Stimulated activated CD4-positive, alpha-beta T cell treated with anti-CD3 and anti-CD28 coated beads, Interleukin-15, amount 100 ng/mL, for 1 hour (primary cell): ENCODE results near the gene ZNF664.
A peak's percentile ranks its signal among the peaks of the same experiment; 100 is the strongest.

Experiments used
- DNase-seq, 2 donors: peaks; one replicate each; pipeline ENCODE4 v3.0.0-alpha.2; 2020; ENCODE audit warnings: low read depth in 1 of 2, low spot score in 1 of 2

The ZNF664 gene

DNA sequence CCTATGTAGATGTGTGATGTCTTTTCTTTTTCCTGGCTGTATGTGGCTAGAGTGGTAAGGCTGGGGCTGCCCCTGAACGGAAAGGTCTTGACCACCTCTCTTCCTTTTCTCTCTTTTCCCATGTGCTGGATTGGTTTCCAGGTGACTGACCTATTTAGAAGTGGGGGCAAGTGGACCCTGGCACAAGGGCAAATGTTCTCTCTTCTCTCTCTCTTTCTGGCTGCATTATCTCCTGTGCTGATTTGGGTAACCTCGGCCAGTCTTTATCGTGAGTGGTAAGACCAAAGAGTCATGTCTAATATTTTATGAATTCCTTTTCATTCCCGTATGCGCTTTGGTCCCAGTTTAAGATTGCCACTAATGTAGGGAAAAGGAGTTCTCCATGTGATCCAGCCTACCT is 16.2 kb downstream of the ZNF664 start:
- no peak for DNase-seq

GRCh38 chr12:123989753-123990152 is 16.7 kb downstream of the ZNF664 start:
- no peak for DNase-seq

- DNase-seq, result no peak
These were observed 17.5 kb downstream of the ZNF664 start for GRCh38 chr12:123990511-123990910.

DNA sequence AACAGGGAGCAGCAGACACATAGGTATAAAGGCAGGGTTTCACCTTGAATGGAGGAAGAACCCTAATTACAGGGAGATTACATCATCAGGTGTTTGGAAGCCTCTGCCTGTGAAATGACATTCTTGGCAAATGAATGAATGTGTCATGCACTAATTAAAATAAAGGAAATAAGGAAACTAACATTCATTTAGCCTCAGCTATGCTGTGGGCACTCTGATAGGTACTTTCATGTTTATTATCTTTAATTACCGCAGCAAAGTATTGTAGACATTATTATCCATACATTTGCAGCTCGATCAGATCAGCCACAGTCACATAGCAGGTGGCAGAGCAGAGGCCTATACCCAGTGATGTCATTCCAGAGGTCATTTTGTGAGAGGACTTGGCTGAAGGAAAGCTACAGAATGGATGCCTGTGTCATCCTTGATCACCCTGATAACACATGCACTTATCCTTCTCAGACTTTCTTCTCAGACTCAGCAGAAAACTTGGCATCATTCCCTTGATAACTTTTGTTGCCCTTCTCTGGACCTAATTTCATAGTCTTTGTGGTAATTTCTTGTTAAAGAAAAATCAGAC is 18.4 kb downstream of the ZNF664 start:
- no peak for DNase-seq

- no peak for DNase-seq
These were observed 19.3 kb downstream of the ZNF664 start for GRCh38 chr12:123992118-123992825.

DNA sequence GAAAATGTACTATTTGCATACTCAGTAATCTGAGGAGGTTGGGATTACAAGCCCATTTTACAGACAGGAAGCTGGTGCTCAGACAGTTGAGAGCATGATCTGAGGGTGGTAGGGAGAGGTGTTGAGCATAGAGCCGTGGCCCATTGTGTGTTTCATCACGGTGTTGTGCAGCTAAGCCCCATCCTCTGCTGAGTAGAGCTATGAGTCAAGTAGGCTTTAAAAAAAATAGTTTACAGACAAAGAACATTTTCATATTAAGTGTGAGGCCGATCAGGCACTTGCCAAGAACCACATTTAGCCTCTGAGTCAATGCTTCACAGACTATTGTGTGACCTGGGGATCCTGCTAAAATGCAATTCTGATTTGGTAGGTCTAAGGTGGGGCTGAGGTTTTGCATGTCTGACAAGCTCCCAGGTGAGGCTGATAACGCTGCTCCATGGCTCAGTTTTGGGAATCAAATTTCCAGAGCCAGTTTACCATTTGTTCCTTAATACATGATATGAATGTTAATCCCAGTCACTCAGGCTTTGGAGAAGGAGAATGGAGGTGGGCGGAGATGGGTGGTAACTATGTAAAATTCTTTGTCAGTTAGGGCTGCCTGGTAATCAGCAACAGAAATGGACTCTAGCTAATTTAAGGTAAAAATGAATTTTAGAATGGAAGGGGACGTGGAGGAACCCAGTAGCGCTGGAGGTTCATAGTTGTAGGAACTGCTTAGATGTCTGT is 22.2 kb downstream of the ZNF664 start:
- no peak for DNase-seq

GRCh38 chr12:123996581-123996980 is 23.6 kb downstream of the ZNF664 start:
- DNase-seq, result no peak

- no peak for DNase-seq
These were observed 24.2 kb downstream of the ZNF664 start for GRCh38 chr12:123997033-123997822.

GRCh38 chr12:123997908-123998307 is 24.9 kb downstream of the ZNF664 start:
- no peak for DNase-seq

GRCh38 chr12:123998344-123998990 is 25.5 kb downstream of the ZNF664 start:
- DNase-seq, result no peak

- no peak for DNase-seq
These were observed 26.0 kb downstream of the ZNF664 start for GRCh38 chr12:123998991-123999359.

- DNase-seq, result no peak
These were observed 27.1 kb downstream of the ZNF664 start for GRCh38 chr12:124000111-124000510.

- no peak for DNase-seq
These were observed 28.3 kb downstream of the ZNF664 start for GRCh38 chr12:124001343-124001742.

DNA sequence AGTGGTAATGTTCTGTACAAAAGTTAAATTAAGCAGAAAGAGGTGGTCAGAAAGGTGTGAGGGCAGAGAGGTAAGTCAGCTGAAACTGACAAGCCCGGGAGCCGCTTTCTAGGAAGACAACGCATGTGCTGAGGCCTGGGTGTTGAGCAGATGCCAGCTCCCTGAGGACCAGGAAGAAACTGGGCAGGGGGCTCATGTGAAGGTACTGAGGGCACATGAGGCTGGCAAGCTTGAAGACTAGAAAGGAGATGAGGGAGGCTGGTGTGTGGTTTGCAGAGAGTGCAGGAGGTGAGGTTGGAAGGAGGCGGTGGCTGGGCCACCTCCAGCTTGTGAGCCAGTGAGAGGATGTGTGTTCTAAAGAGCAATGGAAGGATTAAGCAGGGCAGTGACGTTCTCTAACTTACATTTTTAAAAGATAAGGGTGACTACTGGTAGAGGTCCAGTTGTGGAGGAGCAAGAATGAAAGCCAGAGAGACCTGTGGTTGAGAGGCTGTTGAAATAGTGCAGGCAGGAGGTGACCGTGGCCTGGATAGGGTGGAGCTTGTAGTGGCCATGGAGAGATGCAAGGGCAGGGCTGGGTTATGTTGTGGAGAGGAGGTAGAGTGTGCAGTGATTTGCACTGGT is 29.1 kb downstream of the ZNF664 start:
- no peak for DNase-seq

DNA sequence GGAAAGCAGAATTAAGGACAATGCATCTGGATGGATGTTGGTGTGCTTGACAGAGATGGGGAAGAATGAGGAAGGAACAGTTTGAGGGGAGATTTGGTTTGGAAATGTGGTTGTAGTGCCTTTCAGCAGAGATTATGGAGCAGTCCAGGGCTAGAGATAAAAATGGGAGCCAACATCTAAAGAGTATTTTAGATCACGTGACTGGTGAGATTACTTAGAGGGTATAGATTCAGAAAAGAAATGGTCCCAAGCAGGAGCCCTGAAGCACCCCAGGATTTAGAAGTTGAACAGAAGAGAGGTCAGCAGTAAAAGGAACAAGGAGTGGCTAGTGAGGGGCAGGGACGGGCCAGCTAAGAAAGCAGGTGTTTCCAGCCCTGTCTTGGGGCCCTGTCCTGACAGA is 29.6 kb downstream of the ZNF664 start:
- no peak for DNase-seq

DNA sequence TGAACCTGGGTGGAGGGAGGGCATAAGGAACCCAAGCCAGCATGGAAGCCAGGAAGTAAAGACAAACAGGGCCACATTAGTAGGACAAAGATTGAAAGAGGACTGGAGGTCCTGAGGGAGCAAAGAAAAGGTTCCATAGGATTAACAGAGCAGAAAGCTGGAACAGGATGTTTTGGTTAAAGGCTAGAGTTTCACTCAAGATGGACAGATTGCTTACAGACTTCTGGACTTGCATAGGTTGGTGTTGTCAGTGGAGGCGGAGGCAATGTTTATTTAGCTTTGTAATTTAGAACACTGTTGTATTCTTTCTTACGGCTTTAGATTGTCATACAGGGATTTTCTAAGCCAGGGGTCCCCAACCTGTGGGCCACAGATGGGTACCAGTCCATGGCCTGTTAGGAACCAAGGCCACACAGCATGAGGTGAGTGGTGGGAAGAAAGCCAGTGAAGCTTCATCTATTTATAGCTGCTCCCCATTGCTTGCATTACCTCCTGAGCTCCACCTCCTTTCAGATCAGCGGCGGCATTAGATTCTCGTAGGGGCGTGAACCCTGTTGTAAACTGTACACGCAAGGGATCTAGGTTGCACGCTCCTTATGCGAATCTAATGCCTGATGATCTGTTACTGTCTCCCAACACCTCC is 31.3 kb downstream of the ZNF664 start:
- DNase-seq, result no peak

DNA sequence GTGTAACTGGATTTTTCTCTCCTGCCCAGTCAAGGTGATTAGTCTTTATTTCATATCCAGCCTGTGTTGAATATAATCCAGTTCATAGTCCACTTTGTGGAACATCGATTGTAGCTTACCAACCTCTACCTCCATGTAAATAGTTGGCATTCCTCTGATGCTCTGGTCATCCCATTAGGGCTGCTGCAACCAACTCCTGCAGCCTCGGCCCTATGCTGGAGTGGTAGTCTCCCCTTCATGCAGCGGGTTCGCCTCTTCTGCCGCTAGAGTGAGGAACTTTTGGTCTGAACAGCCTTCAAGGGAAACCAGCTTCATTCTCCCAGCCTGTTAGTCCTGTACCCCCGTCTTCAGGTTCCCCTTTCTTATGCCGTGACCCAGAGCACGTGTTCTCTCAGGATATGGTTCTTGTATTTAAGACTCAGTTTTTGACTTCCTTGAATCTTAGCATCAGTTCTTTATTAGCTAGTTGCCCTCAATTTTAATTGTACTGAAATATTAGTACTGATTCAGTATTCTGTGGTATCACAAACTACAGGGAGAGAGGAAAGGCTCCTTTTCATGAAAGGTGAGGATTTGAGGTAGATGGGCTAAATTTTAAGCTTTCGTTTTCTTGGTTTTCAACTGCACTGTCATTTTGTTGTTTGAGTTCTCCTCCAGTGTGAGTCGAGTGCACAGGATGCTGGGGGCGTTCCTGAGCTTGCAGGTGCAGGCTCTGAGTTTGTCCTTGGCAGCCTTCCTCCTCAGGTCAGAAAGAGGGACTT is 33.2 kb downstream of the ZNF664 start:
- peak in 1 of 2 donors; percentile 12 for DNase-seq

GRCh38 chr12:124006846-124007713 is 34.1 kb downstream of the ZNF664 start:
- no peak for DNase-seq
